Prostate gland (tissue), 2 donors: ENCODE measurements around the gene PCSK4. TPM values are rescaled to one million over a fixed set of nuclear protein-coding genes. Genes with fewer than 3 reads are reported as not detected.

Experiments used
- DNase-seq: peaks from one replicate; pipeline ENCODE4 v3.0.0-alpha.2; 2019; ENCODE audit warnings: low spot score
- H3K27ac ChIP-seq, 2 donors: fragments of 200-600 bp; sonication (generic); 2 replicates each; pipeline ENCODE4 v1.5.1; 2017 to 2019
- H3K27me3 ChIP-seq: fragments of 200-600 bp; sonication (generic); replicated peaks from 2 replicates; pipeline ENCODE4 v1.5.1; 2019; ENCODE audit not compliant: insufficient read depth
- H3K36me3 ChIP-seq, 2 donors: fragments of 200-600 bp; sonication (generic); 1 replicate in 1 of 2; 2 replicates in 1 of 2; pipeline versions ENCODE4 v1.5.1 to v1.8.1; 2017 to 2019
- H3K4me1 ChIP-seq: fragments of 200-600 bp; sonication (generic); replicated peaks from 2 replicates; pipeline ENCODE4 v1.5.1; 2019
- H3K4me3 ChIP-seq, 2 donors: fragments of 200-600 bp; sonication (generic); 2 replicates each; pipeline ENCODE4 v1.5.1; 2017 to 2019
- H3K9me3 ChIP-seq: fragments of 200-600 bp; sonication (generic); 2 replicates; pipeline ENCODE4 v1.5.1; 2017
- POLR2A ChIP-seq: fragments of 450-650 bp; IDR thresholded peaks from one replicate; pipeline ENCODE4 v1.6.1; 2016; ENCODE audit warnings: antibody characterized with exemption, mild to moderate bottlenecking
- POLR2AphosphoS5 ChIP-seq: sonication (generic); formaldehyde crosslinking; IDR thresholded peaks from one replicate; pipeline ENCODE4 v1.6.1; 2017; ENCODE audit warnings: antibody characterized with exemption
- WGBS: methylation state at CpG from one replicate; pipeline ENCODE4 v1.1.5; 2018; 5-methylcytosine and 5-hydroxymethylcytosine counted together
- intact Hi-C: fragments of 100-400 bp; cut with DNase I; formaldehyde crosslinking; loops from one replicate; pipeline ENCODE4 v1.14.2; 2022
- total RNA-seq, 2 donors: library from RNA; depleted of rRNA; stranded (reverse); fragments of >200 nt; gene quantifications; one replicate each; pipeline ENCODE4 v1.1.0, GENCODE V29; 2016
- TF ChIP-seq, protein P1 (sequence below), 4 experiments: fragments of 200-600 bp in 2 of 4; fragments of 450-650 bp in 2 of 4; sonication (generic) in 2 of 4; IDR thresholded peaks; 1 replicate in 3 of 4; 2 replicates in 1 of 4; pipeline ENCODE4 v1.5.1; 2016 to 2019; ENCODE audit warnings: antibody characterized with exemption in 4 of 4, mild to moderate bottlenecking in 2 of 4, moderate library complexity in 2 of 4

The PCSK4 gene
- total RNA-seq, 2 donors from 2014 or later: 8.1 to 22.9 TPM

GRCh38 chr19:1525343-1525742 lies 35.2 kb upstream of the PCSK4 start:
- H3K27me3 ChIP-seq: peaks cover 10% of the 10 kb centered on the region
- H3K36me3 ChIP-seq: no peaks in the 10 kb centered on the region
- intact Hi-C loops: no loop called here
- H3K4me1 ChIP-seq: no peaks in the 10 kb centered on the region
- H3K4me3 ChIP-seq: no peak overlapping the region
- WGBS: 58% methylated on average over 27 of the region's 31 CpGs
- no peaks in the 10 kb centered on the region for H3K9me3 ChIP-seq
- TF ChIP-seq, protein P1, sequence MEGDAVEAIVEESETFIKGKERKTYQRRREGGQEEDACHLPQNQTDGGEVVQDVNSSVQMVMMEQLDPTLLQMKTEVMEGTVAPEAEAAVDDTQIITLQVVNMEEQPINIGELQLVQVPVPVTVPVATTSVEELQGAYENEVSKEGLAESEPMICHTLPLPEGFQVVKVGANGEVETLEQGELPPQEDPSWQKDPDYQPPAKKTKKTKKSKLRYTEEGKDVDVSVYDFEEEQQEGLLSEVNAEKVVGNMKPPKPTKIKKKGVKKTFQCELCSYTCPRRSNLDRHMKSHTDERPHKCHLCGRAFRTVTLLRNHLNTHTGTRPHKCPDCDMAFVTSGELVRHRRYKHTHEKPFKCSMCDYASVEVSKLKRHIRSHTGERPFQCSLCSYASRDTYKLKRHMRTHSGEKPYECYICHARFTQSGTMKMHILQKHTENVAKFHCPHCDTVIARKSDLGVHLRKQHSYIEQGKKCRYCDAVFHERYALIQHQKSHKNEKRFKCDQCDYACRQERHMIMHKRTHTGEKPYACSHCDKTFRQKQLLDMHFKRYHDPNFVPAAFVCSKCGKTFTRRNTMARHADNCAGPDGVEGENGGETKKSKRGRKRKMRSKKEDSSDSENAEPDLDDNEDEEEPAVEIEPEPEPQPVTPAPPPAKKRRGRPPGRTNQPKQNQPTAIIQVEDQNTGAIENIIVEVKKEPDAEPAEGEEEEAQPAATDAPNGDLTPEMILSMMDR (IDR thresholded peaks at IDR 0.05): no peak
- no peak for DNase-seq
- no peak overlapping the region for H3K27ac ChIP-seq

DNA sequence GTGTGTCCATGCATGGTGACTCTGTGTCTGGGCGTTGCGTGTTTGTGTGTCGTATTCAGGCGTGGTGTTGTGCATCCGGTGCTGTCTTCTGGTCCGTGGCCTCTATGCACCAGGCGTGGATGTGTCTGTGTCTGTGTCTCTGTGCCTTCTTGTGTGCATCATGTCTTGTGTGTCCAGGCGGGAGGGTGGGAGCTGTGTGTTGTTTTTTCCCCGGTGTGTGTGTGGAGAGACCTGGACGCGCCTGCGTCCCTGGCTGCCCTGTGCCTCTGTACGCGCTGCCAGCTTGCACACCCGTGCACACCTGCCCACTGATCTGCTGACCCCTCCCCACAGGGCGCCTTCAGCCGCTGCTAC lies 34.8 kb upstream of the PCSK4 start:
- WGBS: 68% methylated on average over 17 of the region's 17 CpGs

DNA sequence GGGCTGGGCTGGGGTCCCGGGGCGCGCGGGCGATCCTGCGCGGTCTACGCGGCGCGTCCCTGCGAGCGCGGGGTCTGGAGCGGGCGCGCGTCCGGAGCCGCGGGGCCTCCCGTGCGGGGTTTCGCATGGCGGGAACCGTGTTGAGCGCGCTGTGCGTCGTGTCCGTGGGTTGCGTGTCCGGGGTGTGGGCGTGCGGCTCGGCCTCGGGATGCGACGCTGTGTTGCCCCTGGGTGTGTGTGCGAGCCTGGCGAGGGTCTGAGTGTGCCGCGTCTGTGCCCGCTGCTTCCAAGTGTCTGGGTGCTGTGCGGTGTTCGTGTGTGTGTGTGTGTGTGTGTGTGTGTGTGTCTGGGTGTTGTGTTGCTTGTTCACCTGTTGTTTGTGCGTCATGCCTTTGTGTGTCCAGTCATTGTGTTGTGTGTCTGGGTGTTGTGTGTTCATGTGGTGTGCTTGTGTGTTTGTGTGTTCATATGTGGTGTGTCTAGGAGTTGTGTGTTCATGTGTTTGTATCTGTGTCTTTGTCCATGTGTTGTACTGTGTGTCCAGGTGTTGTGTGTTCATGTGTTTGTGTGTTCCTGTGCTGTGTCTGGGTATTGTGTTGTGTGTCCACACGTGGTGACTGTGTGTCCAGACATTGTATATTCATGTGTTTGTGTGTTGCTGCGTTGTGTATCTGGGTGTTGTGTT lies 34.3 kb upstream of the PCSK4 start:
- DNase-seq: no peak
- Histone ChIP-seq H3K9me3 (no peaks in the 10 kb centered on the region), H3K27ac (no peak overlapping the region), H3K36me3 (no peaks in the 10 kb centered on the region), H3K4me3 (peak overlapping the region; percentile 16 to 27), H3K27me3 (peaks cover 10% of the 10 kb centered on the region), H3K4me1 (no peaks in the 10 kb centered on the region)
- intact Hi-C loops: no loop called here
- 24% methylated on average over 16 of the region's 49 CpGs for WGBS
- TF ChIP-seq, protein P1 (IDR thresholded peaks at IDR 0.05): no peak
- TF ChIP-seq POLR2A (no peak), POLR2AphosphoS5 (no peak)

More for the DNA sequence above, 34.8 kb upstream of the PCSK4 start:
- no peak overlapping the region for H3K27ac ChIP-seq
- TF ChIP-seq, protein P1 (IDR thresholded peaks at IDR 0.05): no peak
- TF ChIP-seq POLR2A (no peak), POLR2AphosphoS5 (no peak)
- H3K4me3 ChIP-seq: no peak overlapping the region
- DNase-seq: no peak
- H3K27me3 ChIP-seq: peaks cover 10% of the 10 kb centered on the region
- H3K9me3 ChIP-seq: no peaks in the 10 kb centered on the region
- intact Hi-C loops: no loop called here
- no peaks in the 10 kb centered on the region for H3K4me1 ChIP-seq
- H3K36me3 ChIP-seq: no peaks in the 10 kb centered on the region

- Histone ChIP-seq H3K4me1 (no peaks in the 10 kb centered on the region), H3K27me3 (peaks cover 8% of the 10 kb centered on the region), H3K27ac (no peak within 1 kb of the TSS), H3K4me3 (peak within 1 kb of the TSS; percentile 16 to 27), H3K9me3 (no peaks in the 10 kb centered on the region), H3K36me3 (no peaks in the 10 kb centered on the region)
- no peak for TF ChIP-seq POLR2AphosphoS5
- no peak for TF ChIP-seq POLR2A
- TF ChIP-seq, protein P1 (IDR thresholded peaks at IDR 0.05): peak in 1 of 4 experiments; percentile 13
- 32% methylated on average over 13 of the region's 92 CpGs for WGBS
- intact Hi-C loops: no loop called here
- no peak for DNase-seq
Observed at GRCh38 chr19:1523412-1524286, 33.5 kb upstream of the PCSK4 start, which contains the start of gene PLK5. Gene PLK5 (plus strand): TSS chr19:1524077. CDS start chr19:1526997, 2,920 bp downstream.
